ENCODE data around the gene SOWAHA.

The SOWAHA gene

GRCh38 chr5:132830436-132831094, 17.5 kb downstream of the SOWAHA start, which contains the start of gene SHROOM1:
SHROOM1 (minus strand) TSS chr5:132830647; CDS start chr5:132826140, 4,507 bp downstream.
- Histone ChIP-seq H3K4me2 (ENCODE audit: low read depth, low read length, poor library complexity, severe bottlenecking) (peak within 1 kb of the TSS; percentile 48), H2AFZ (ENCODE audit: low read depth, low read length, severe bottlenecking) (peak within 1 kb of the TSS; percentile 89), H3F3A (ENCODE audit: insufficient read depth) (no peaks in the 10 kb centered on the region), H3K9ac (ENCODE audit: low read length) (peak within 1 kb of the TSS; percentile 65), H3K36me3 (ENCODE audit: low read length) (no peaks in the 10 kb centered on the region), H3K4me3 (ENCODE audit: insufficient read depth, low read length, poor library complexity, severe bottlenecking) (peak within 1 kb of the TSS; percentile 74), H3K27ac (ENCODE audit: low read depth, low read length) (no peak within 1 kb of the TSS), H3K27me3 (ENCODE audit: low read length) (no peaks in the 10 kb centered on the region), H3K9me3 (ENCODE audit: insufficient read depth, low read length) (no peaks in the 10 kb centered on the region), H4K20me1 (ENCODE audit: low read depth, low read length) (no peaks in the 10 kb centered on the region), H3K79me2 (ENCODE audit: insufficient read depth, low read length) (no peaks in the 10 kb centered on the region), H3K9me2 (replicated peaks; ENCODE audit: insufficient read depth, low read length) (no peaks in the 10 kb centered on the region)
- no peak for TF ChIP-seq EZH2phosphoT487 (conservative IDR thresholded peaks at IDR 0.05; ENCODE audit: low read length)
- TF ChIP-seq CTCF (IDR thresholded peaks at IDR 0.05; ENCODE audit: insufficient read depth, low read length, poor library complexity, severe bottlenecking) = no peak

GRCh38 chr5:132831095-132831860, 18.2 kb downstream of the SOWAHA start:
- Histone ChIP-seq H3K9ac (ENCODE audit: low read length) (no peak overlapping the region), H3K9me3 (ENCODE audit: insufficient read depth, low read length) (no peaks in the 10 kb centered on the region), H2AFZ (ENCODE audit: low read depth, low read length, severe bottlenecking) (no peak overlapping the region), H3K4me2 (ENCODE audit: low read depth, low read length, poor library complexity, severe bottlenecking) (no peak overlapping the region), H4K20me1 (ENCODE audit: low read depth, low read length) (no peaks in the 10 kb centered on the region), H3K27ac (ENCODE audit: low read depth, low read length) (no peak overlapping the region), H3K9me2 (replicated peaks; ENCODE audit: insufficient read depth, low read length) (no peaks in the 10 kb centered on the region), H3K36me3 (ENCODE audit: low read length) (no peaks in the 10 kb centered on the region), H3F3A (ENCODE audit: insufficient read depth) (no peaks in the 10 kb centered on the region), H3K4me3 (ENCODE audit: insufficient read depth, low read length, poor library complexity, severe bottlenecking) (no peak overlapping the region), H3K27me3 (ENCODE audit: low read length) (no peaks in the 10 kb centered on the region), H3K79me2 (ENCODE audit: insufficient read depth, low read length) (no peaks in the 10 kb centered on the region)
- TF ChIP-seq CTCF (IDR thresholded peaks at IDR 0.05; ENCODE audit: insufficient read depth, low read length, poor library complexity, severe bottlenecking) (no peak), EZH2phosphoT487 (conservative IDR thresholded peaks at IDR 0.05; ENCODE audit: low read length) (no peak)

GRCh38 chr5:132832612-132833011, 19.5 kb downstream of the SOWAHA start:
- Histone ChIP-seq H3K79me2 (ENCODE audit: insufficient read depth, low read length) (no peaks in the 10 kb centered on the region), H3K27me3 (ENCODE audit: low read length) (no peaks in the 10 kb centered on the region), H3K9me2 (replicated peaks; ENCODE audit: insufficient read depth, low read length) (no peaks in the 10 kb centered on the region), H3K9ac (ENCODE audit: low read length) (no peak overlapping the region), H3F3A (ENCODE audit: insufficient read depth) (no peaks in the 10 kb centered on the region), H3K27ac (ENCODE audit: low read depth, low read length) (no peak overlapping the region), H2AFZ (ENCODE audit: low read depth, low read length, severe bottlenecking) (no peak overlapping the region), H3K36me3 (ENCODE audit: low read length) (no peaks in the 10 kb centered on the region), H3K4me3 (ENCODE audit: insufficient read depth, low read length, poor library complexity, severe bottlenecking) (no peak overlapping the region), H4K20me1 (ENCODE audit: low read depth, low read length) (no peaks in the 10 kb centered on the region), H3K4me2 (ENCODE audit: low read depth, low read length, poor library complexity, severe bottlenecking) (no peak overlapping the region), H3K9me3 (ENCODE audit: insufficient read depth, low read length) (no peaks in the 10 kb centered on the region)
- TF ChIP-seq EZH2phosphoT487 (conservative IDR thresholded peaks at IDR 0.05; ENCODE audit: low read length) = no peak
- no peak for TF ChIP-seq CTCF (IDR thresholded peaks at IDR 0.05; ENCODE audit: insufficient read depth, low read length, poor library complexity, severe bottlenecking)
